GM18498 (cell line): ENCODE data around the gene MAP1LC3A.

Source experiments
- ATAC-seq: cut with Tn5 transposase; IDR thresholded peaks from one replicate; pipeline ENCODE4 v1.9.1; 2021; ENCODE audit warnings: mild to moderate bottlenecking, moderate library complexity; ENCODE audit not compliant: unreplicated experiment

MAP1LC3A gene

GRCh38 chr20:34607066-34607465 is 48.5 kb downstream of the MAP1LC3A start:
- no peak for ATAC-seq
